ENCODE results near the gene FNDC3B.

FNDC3B gene

GRCh38 chr3:172260381-172260780 is 221.0 kb downstream of the FNDC3B start:
- H3K4me1 ChIP-seq (ENCODE audit: insufficient read depth, low read length), result peaks cover 23% of the 10 kb centered on the region
- H3K9ac ChIP-seq (ENCODE audit: low read depth, low read length), result no peak overlapping the region
- peaks cover 9% of the 10 kb centered on the region; the same call in 1 of the 2 replicates for H3K36me3 ChIP-seq (ENCODE audit: insufficient read depth, low read length)
- H3K9me3 ChIP-seq (ENCODE audit: control insufficient read depth, insufficient read depth, low read length), result no peaks in the 10 kb centered on the region

GRCh38 chr3:172261054-172261453 is 221.7 kb downstream of the FNDC3B start:
- no peaks in the 10 kb centered on the region for H3K9me3 ChIP-seq (ENCODE audit: control insufficient read depth, insufficient read depth, low read length)
- H3K4me1 ChIP-seq (ENCODE audit: insufficient read depth, low read length), result peaks cover 30% of the 10 kb centered on the region
- H3K9ac ChIP-seq (ENCODE audit: low read depth, low read length), result no peak overlapping the region
- peaks cover 8% of the 10 kb centered on the region; the same call in 1 of the 2 replicates for H3K36me3 ChIP-seq (ENCODE audit: insufficient read depth, low read length)

- Histone ChIP-seq H3K36me3 (ENCODE audit: insufficient read depth, low read length) (peaks cover 6% of the 10 kb centered on the region), H3K4me1 (ENCODE audit: insufficient read depth, low read length) (peaks cover 29% of the 10 kb centered on the region)
Observed at GRCh38 chr3:172262991-172263608, 223.7 kb downstream of the FNDC3B start.

GRCh38 chr3:172263781-172264486 is 224.6 kb downstream of the FNDC3B start:
- Histone ChIP-seq H3K36me3 (ENCODE audit: insufficient read depth, low read length) (peaks cover 6% of the 10 kb centered on the region; the same call in 1 of the 2 replicates), H3K4me1 (ENCODE audit: insufficient read depth, low read length) (peaks cover 20% of the 10 kb centered on the region), H3K9ac (ENCODE audit: low read depth, low read length) (no peak overlapping the region), H3K9me3 (ENCODE audit: control insufficient read depth, insufficient read depth, low read length) (no peaks in the 10 kb centered on the region)

More at GRCh38 chr3:172262991-172263608, 223.7 kb downstream of the FNDC3B start:
- Histone ChIP-seq H3K9me3 (ENCODE audit: control insufficient read depth, insufficient read depth, low read length) (no peaks in the 10 kb centered on the region), H3K9ac (ENCODE audit: low read depth, low read length) (no peak overlapping the region)

GRCh38 chr3:172266103-172266502 is 226.7 kb downstream of the FNDC3B start:
- H3K9me3 ChIP-seq (ENCODE audit: control insufficient read depth, insufficient read depth, low read length), result no peaks in the 10 kb centered on the region
- no peak overlapping the region for H3K9ac ChIP-seq (ENCODE audit: low read depth, low read length)
- H3K4me1 ChIP-seq (ENCODE audit: insufficient read depth, low read length), result peaks cover 13% of the 10 kb centered on the region
- H3K36me3 ChIP-seq (ENCODE audit: insufficient read depth, low read length), result peaks cover 6% of the 10 kb centered on the region; the same call in 1 of the 2 replicates

- H3K4me1 ChIP-seq (ENCODE audit: insufficient read depth, low read length), result peaks cover 8% of the 10 kb centered on the region; the same call in 1 of the 2 replicates
- no peaks in the 10 kb centered on the region for H3K9me3 ChIP-seq (ENCODE audit: control insufficient read depth, insufficient read depth, low read length)
- H3K36me3 ChIP-seq (ENCODE audit: insufficient read depth, low read length), result peaks cover 2% of the 10 kb centered on the region; the same call in 1 of the 2 replicates
- no peak overlapping the region for H3K9ac ChIP-seq (ENCODE audit: low read depth, low read length)
Observed at GRCh38 chr3:172268425-172268824, 229.0 kb downstream of the FNDC3B start.

- H3K4me1 ChIP-seq (ENCODE audit: insufficient read depth, low read length), result peaks cover 8% of the 10 kb centered on the region; the same call in 1 of the 2 replicates
- no peak overlapping the region for H3K9ac ChIP-seq (ENCODE audit: low read depth, low read length)
- peaks cover 1% of the 10 kb centered on the region; the same call in 1 of the 2 replicates for H3K36me3 ChIP-seq (ENCODE audit: insufficient read depth, low read length)
- no peaks in the 10 kb centered on the region for H3K9me3 ChIP-seq (ENCODE audit: control insufficient read depth, insufficient read depth, low read length)
Observed at GRCh38 chr3:172268868-172269267, 229.5 kb downstream of the FNDC3B start.

GRCh38 chr3:172270557-172271166 is 231.3 kb downstream of the FNDC3B start:
- H3K4me1 ChIP-seq (ENCODE audit: insufficient read depth, low read length), result peaks cover 4% of the 10 kb centered on the region; the same call in 1 of the 2 replicates
- H3K9ac ChIP-seq (ENCODE audit: low read depth, low read length), result no peak overlapping the region
- no peaks in the 10 kb centered on the region for H3K9me3 ChIP-seq (ENCODE audit: control insufficient read depth, insufficient read depth, low read length)
- no peaks in the 10 kb centered on the region; the same call in 1 of the 2 replicates for H3K36me3 ChIP-seq (ENCODE audit: insufficient read depth, low read length)

- Histone ChIP-seq H3K4me1 (ENCODE audit: insufficient read depth, low read length) (no peaks in the 10 kb centered on the region), H3K36me3 (ENCODE audit: insufficient read depth, low read length) (no peaks in the 10 kb centered on the region; the same call in 1 of the 2 replicates), H3K9me3 (ENCODE audit: control insufficient read depth, insufficient read depth, low read length) (no peaks in the 10 kb centered on the region), H3K9ac (ENCODE audit: low read depth, low read length) (no peak overlapping the region)
Observed at GRCh38 chr3:172271386-172271976, 232.1 kb downstream of the FNDC3B start.

- H3K9me3 ChIP-seq (ENCODE audit: control insufficient read depth, insufficient read depth, low read length), result no peaks in the 10 kb centered on the region
- H3K36me3 ChIP-seq (ENCODE audit: insufficient read depth, low read length), result peaks cover 1% of the 10 kb centered on the region
- H3K4me1 ChIP-seq (ENCODE audit: insufficient read depth, low read length), result no peaks in the 10 kb centered on the region
- H3K9ac ChIP-seq (ENCODE audit: low read depth, low read length), result no peak overlapping the region
Observed at GRCh38 chr3:172272698-172273097, 233.3 kb downstream of the FNDC3B start.

GRCh38 chr3:172273378-172273777 is 234.0 kb downstream of the FNDC3B start:
- Histone ChIP-seq H3K36me3 (ENCODE audit: insufficient read depth, low read length) (peaks cover 2% of the 10 kb centered on the region), H3K9me3 (ENCODE audit: control insufficient read depth, insufficient read depth, low read length) (no peaks in the 10 kb centered on the region), H3K4me1 (ENCODE audit: insufficient read depth, low read length) (no peaks in the 10 kb centered on the region), H3K9ac (ENCODE audit: low read depth, low read length) (no peak overlapping the region)

GRCh38 chr3:172274906-172275305 is 235.5 kb downstream of the FNDC3B start:
- Histone ChIP-seq H3K36me3 (ENCODE audit: insufficient read depth, low read length) (peaks cover 2% of the 10 kb centered on the region), H3K9me3 (ENCODE audit: control insufficient read depth, insufficient read depth, low read length) (no peaks in the 10 kb centered on the region), H3K9ac (ENCODE audit: low read depth, low read length) (no peak overlapping the region), H3K4me1 (ENCODE audit: insufficient read depth, low read length) (no peaks in the 10 kb centered on the region; the same call in 1 of the 2 replicates)

GRCh38 chr3:172275586-172275985 is 236.2 kb downstream of the FNDC3B start:
- Histone ChIP-seq H3K4me1 (ENCODE audit: insufficient read depth, low read length) (no peaks in the 10 kb centered on the region; the same call in 1 of the 2 replicates), H3K36me3 (ENCODE audit: insufficient read depth, low read length) (peaks cover 2% of the 10 kb centered on the region), H3K9me3 (ENCODE audit: control insufficient read depth, insufficient read depth, low read length) (no peaks in the 10 kb centered on the region), H3K9ac (ENCODE audit: low read depth, low read length) (no peak overlapping the region)

GRCh38 chr3:172276103-172276502 is 236.7 kb downstream of the FNDC3B start:
- H3K9me3 ChIP-seq (ENCODE audit: control insufficient read depth, insufficient read depth, low read length), result no peaks in the 10 kb centered on the region
- H3K36me3 ChIP-seq (ENCODE audit: insufficient read depth, low read length), result peaks cover 2% of the 10 kb centered on the region
- H3K9ac ChIP-seq (ENCODE audit: low read depth, low read length), result no peak overlapping the region
- no peaks in the 10 kb centered on the region; the same call in 1 of the 2 replicates for H3K4me1 ChIP-seq (ENCODE audit: insufficient read depth, low read length)
